ENCODE measurements around the gene TIGAR.

Gene TIGAR

DNA sequence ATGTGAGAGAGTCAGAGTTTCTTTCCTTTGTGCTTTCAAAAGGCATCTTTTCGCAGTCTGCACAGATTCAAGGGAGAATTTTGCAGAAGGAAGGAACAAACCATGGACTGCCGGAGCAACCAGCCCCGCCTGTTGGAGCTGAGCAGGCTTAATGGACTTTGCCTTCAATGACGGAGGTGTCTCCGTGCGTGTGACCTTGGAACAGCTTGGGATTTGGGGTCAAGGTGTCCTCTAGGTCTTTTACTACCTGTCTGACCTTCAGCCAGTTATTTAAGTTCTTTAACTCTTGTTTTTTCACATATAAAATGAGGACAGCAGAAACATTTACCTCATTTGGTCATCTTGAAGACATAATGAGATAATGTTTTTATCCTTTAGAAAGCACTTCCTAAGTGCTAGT is 54.4 kb downstream of the TIGAR start:
- H3K36me3 Mint-ChIP-seq, result no peaks in the 10 kb centered on the region
- H3K27me3 Mint-ChIP-seq, result peaks cover 5% of the 10 kb centered on the region
- H3K27ac Mint-ChIP-seq, result no peak overlapping the region
- H3K9me3 Mint-ChIP-seq, result no peaks in the 10 kb centered on the region
- no peaks in the 10 kb centered on the region for H3K4me1 Mint-ChIP-seq
- H3K4me3 Mint-ChIP-seq, result no peak overlapping the region

DNA sequence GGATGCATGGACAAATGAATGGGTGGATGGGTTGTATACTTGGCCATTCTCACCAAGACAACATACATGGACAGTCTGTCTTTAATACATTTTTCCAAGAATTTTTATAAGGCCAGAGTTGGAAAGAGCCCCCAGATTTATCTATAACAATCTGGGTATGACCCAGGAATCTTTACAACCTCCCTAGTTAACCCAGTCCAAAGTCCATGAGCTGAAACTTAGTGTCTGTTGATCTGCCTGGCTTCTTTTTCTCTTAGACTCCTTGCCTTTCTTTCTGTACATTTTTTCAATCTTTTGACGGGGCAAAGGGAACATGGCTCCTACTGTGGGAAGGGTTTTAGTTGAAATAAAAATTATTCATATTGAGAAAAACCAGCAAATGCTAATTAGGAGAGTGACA is 57.8 kb downstream of the TIGAR start:
- Mint-ChIP-seq H3K4me3 (no peak overlapping the region), H3K9me3 (no peaks in the 10 kb centered on the region), H3K27ac (no peak overlapping the region), H3K27me3 (peaks cover 7% of the 10 kb centered on the region), H3K4me1 (no peaks in the 10 kb centered on the region), H3K36me3 (no peaks in the 10 kb centered on the region)

DNA sequence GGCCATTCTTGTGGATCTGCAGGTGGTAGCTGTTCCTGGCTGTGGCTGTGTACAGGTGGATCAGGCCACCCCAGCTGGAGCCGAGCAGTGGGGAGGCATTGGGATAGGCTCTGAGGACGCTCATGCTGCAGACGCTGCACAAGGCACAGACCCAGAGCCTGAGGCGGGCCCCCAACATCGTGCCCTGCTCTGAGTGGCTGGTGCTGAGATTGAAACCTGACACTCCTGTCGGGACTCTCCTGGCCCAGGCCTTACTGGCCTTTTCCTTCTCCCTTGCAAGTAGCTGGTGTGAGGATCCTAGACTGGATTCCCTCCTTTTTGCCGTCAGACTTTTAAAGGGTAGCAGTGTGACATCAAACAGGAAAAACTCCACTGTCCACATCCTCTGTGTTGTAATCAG is 58.4 kb downstream of the TIGAR start, which contains the start of gene FGF23:
Gene FGF23, minus strand, starts transcription at position 308 of the 400 bp plus-strand sequence. Its CDS starts 130 bp downstream, at position 178.
- no peak within 1 kb of the TSS for H3K4me3 Mint-ChIP-seq
- H3K36me3 Mint-ChIP-seq, result no peaks in the 10 kb centered on the region
- no peak within 1 kb of the TSS for H3K27ac Mint-ChIP-seq
- H3K4me1 Mint-ChIP-seq, result no peaks in the 10 kb centered on the region
- no peaks in the 10 kb centered on the region for H3K9me3 Mint-ChIP-seq
- H3K27me3 Mint-ChIP-seq, result peaks cover 6% of the 10 kb centered on the region

DNA sequence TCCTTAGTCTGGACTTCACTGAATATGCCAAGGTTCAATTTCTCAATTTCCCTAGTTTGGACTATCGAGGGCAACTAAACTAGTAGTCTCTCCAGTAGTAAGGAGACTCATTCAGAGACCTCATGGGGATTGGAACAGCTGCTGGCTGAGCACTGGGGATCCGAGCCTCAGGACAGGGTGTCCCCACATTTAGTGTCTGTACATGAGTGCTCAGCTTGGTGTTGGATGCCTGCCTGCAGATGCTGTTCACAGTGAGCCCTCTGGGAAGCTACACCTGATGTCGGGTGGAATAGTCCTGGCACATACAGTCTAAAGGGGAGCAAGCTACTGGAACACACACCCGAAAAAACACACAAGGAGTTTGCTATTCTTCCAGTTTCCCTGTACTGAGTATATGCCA is 59.3 kb downstream of the TIGAR start:
- no peak overlapping the region for H3K27ac Mint-ChIP-seq
- no peaks in the 10 kb centered on the region for H3K9me3 Mint-ChIP-seq
- no peaks in the 10 kb centered on the region for H3K36me3 Mint-ChIP-seq
- H3K4me1 Mint-ChIP-seq, result no peaks in the 10 kb centered on the region
- peaks cover 6% of the 10 kb centered on the region for H3K27me3 Mint-ChIP-seq
- no peak overlapping the region for H3K4me3 Mint-ChIP-seq

DNA sequence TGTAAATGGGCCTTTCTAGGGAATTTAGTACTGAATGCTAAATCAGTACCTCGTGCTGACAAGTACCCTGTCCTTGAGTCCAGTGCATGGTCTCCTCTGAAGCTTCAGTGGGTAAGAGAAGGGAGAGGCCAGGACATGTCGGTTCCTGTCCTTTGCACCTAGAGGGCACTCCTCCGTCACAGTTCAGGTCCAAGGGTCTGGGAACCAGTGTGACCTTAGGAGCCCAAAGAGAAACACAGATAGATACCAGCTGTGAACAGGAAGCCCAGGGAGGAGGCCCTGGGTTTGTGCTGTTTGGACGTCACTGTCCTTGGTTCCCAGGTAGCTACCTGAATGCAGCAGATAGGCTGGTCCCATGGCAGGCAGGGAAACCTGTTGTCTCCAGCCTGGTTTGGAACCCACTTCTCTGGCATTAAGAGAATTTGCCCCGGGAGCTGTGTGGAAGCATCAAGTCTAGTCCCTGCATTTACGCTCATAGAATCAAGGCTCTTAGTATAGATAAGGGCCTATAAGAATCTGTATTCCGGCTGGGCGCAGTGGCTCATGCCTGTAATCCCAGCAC is 62.4 kb downstream of the TIGAR start:
- Mint-ChIP-seq H3K9me3 (no peaks in the 10 kb centered on the region), H3K4me3 (no peak overlapping the region), H3K36me3 (no peaks in the 10 kb centered on the region), H3K4me1 (no peaks in the 10 kb centered on the region), H3K27ac (no peak overlapping the region), H3K27me3 (peaks cover 6% of the 10 kb centered on the region)

DNA sequence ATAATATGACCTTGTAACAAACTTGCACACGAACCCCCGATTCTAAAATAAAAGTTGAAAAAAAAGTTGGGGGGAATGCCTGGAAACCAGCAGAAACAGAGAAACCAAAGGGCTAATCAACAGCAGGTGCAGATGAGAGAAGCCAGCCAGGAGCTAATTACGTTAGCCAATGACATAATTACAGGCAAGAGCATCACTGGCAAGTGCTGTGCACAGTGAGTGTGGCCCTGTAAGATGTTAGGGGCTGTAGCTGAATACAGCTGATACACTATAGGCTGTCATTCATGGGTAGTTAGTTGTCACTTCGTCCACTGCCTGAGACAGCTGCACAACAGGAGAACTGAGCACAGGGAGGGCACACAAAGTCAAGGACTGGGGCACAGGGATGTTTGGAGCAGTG is 65.8 kb downstream of the TIGAR start:
- Mint-ChIP-seq H3K4me1 (no peaks in the 10 kb centered on the region), H3K27ac (no peak overlapping the region), H3K36me3 (no peaks in the 10 kb centered on the region), H3K27me3 (peaks cover 2% of the 10 kb centered on the region), H3K9me3 (no peaks in the 10 kb centered on the region), H3K4me3 (no peak overlapping the region)

DNA sequence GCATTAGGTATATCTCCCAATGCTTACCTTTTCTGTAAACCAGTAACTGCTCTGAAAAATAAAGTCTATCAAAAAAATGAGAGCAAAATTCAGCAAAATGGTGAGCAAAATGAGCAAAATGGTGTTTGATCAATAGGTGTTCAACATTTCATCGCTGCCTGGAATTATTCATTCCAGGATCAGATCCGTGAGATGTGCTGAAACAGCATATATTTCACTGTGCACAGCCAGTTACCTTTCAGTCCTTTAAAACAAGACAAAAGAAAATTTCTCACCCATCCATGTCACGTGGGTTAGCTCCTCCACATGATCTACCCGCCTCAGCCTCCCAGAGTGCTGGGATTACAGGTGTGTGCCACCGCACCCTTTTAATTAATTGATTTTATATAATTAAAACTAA is 66.6 kb downstream of the TIGAR start:
- Mint-ChIP-seq H3K27ac (no peak overlapping the region), H3K36me3 (no peaks in the 10 kb centered on the region), H3K9me3 (no peaks in the 10 kb centered on the region), H3K4me3 (no peak overlapping the region), H3K4me1 (no peaks in the 10 kb centered on the region), H3K27me3 (peaks cover 2% of the 10 kb centered on the region)

DNA sequence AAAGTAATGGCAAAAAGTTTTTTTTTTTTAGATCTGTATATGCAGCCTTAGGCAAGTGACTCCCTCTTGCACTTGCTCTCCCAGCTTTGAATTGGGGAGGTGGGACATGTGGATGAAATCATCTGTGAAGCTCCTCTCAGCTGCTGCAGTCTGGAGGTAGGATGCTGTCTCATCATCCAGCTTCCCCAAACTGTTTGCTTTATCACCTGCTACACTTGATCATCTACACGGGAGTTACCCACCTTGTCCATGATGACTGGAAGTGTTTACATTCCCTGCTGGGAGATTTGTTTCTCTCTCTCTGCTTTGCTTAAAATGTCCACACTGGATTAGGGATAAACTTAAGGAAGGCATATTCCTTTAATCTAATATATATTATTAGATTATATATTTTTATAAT is 67.0 kb downstream of the TIGAR start:
- peaks cover 4% of the 10 kb centered on the region for H3K27me3 Mint-ChIP-seq
- H3K4me3 Mint-ChIP-seq, result no peak overlapping the region
- H3K36me3 Mint-ChIP-seq, result no peaks in the 10 kb centered on the region
- no peaks in the 10 kb centered on the region for H3K9me3 Mint-ChIP-seq
- no peaks in the 10 kb centered on the region for H3K4me1 Mint-ChIP-seq
- H3K27ac Mint-ChIP-seq, result no peak overlapping the region

DNA sequence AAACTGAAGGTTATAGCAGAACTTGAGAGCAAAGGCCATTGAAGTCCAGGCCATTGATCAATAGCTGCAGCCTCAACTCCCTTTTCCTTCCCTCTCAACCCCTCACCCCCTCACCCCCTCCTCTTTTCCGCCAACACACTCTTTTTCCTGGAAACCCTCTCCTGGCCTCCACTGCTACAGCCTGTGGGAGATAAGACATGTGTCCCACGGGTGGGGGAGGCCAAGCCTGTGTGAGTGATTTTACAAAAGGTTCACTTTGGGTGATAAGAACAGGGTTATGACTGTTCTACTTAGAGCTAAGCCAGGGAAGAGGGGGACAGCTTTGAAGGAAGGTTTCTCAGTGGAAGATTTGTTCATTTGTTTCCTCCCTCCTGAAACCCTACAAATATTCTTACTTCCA is 67.6 kb downstream of the TIGAR start:
- Mint-ChIP-seq H3K36me3 (no peaks in the 10 kb centered on the region), H3K27ac (no peak overlapping the region), H3K4me1 (no peaks in the 10 kb centered on the region), H3K4me3 (no peak overlapping the region), H3K27me3 (peaks cover 7% of the 10 kb centered on the region), H3K9me3 (no peaks in the 10 kb centered on the region)

DNA sequence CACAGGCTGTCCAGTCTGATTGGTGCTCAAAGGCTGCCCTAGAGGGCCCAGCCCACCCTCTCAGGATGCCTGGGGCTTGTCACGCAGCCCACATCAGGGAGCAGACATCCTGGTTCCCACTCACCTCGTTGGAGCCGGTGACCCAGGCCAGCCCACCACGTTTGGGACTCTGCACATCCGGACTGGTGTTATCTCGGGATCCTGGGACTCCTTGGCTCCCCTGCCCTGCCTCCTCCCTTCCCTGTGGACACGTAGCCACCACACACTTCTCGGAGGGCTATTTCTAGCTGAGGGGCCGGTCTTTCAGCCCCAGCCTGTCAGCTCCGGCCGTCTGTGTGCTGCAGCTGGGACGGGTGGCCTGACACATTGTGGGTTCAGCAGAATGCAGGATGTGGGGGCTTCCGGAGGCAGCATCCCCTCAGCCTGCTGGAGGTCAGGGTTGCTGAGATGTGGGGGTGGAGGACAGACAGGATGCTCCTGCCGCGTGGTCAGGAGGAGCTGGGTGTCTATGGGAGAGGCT is 71.3 kb downstream of the TIGAR start:
- H3K9me3 Mint-ChIP-seq, result no peaks in the 10 kb centered on the region
- H3K4me3 Mint-ChIP-seq, result no peak overlapping the region
- H3K27ac Mint-ChIP-seq, result no peak overlapping the region
- H3K4me1 Mint-ChIP-seq, result no peaks in the 10 kb centered on the region
- H3K36me3 Mint-ChIP-seq, result no peaks in the 10 kb centered on the region
- peaks cover 19% of the 10 kb centered on the region for H3K27me3 Mint-ChIP-seq

DNA sequence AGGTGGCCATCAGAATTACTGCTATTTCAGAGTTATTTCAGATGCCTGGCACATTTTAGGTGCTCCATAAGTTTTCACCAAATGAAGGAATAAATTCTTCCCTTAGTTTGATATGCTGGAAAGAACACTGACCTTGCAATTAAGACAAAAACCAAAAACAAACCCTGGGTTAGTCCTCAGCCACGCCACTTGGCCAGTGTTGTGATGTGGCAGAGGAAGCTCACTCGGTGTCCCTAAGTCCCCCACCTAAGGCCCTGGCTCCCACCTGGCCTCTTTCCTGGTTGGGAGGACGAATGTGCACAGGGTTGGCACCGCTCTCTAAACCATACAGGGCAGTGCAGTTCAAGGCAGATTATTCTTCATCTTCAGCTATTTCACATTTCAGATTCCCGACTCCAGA is 72.2 kb downstream of the TIGAR start:
- H3K27me3 Mint-ChIP-seq, result peaks cover 19% of the 10 kb centered on the region
- no peaks in the 10 kb centered on the region for H3K36me3 Mint-ChIP-seq
- H3K4me3 Mint-ChIP-seq, result no peak overlapping the region

DNA sequence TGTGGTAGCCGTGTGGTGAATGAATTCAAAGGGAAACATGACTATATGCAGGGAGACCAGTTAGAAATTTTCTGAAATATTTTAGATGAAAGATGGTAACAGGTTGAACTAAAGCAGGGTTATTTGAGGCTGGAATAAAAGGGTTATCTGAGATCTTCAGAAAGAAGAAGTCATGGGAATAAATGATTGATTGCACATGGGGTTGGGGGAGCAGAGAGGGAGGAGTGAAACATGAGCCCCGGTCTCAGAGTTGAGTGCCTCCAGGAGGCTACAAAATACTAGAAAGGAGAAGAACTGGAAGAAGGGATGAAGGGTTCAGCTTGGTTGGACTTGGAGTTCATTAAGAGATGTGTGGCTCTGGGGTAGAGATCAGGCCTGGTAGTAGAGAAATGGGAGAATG is 74.8 kb downstream of the TIGAR start:
- Mint-ChIP-seq H3K27me3 (peaks cover 23% of the 10 kb centered on the region), H3K27ac (no peak overlapping the region), H3K36me3 (no peaks in the 10 kb centered on the region), H3K9me3 (no peaks in the 10 kb centered on the region), H3K4me1 (no peaks in the 10 kb centered on the region), H3K4me3 (no peak overlapping the region)

More for the DNA sequence above, 72.2 kb downstream of the TIGAR start:
- H3K9me3 Mint-ChIP-seq, result no peaks in the 10 kb centered on the region
- no peak overlapping the region for H3K27ac Mint-ChIP-seq
- no peaks in the 10 kb centered on the region for H3K4me1 Mint-ChIP-seq

DNA sequence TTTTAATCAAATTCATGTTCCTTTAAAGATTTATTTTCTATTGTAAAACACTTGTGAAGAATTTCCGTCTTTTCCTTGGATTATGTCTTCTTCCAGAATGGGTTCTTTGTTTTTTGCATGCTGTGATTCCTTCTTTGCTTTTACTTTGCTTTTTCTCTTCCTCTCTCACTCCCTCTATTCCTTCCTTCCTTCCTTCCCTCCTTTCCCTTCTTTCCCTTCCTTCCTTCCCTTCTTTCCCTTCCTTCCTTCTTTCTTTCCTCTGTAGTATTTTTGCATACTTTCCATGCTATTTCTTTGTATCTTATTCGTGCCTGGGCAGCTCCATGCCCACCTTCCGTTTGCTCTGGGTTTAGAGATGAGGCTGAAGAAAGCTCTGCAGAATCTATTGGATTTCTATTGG is 80.1 kb downstream of the TIGAR start:
- H3K27ac Mint-ChIP-seq, result no peak overlapping the region
- no peaks in the 10 kb centered on the region for H3K36me3 Mint-ChIP-seq
- H3K4me1 Mint-ChIP-seq, result no peaks in the 10 kb centered on the region
- H3K4me3 Mint-ChIP-seq, result no peak overlapping the region
- peaks cover 10% of the 10 kb centered on the region for H3K27me3 Mint-ChIP-seq
- no peaks in the 10 kb centered on the region for H3K9me3 Mint-ChIP-seq

DNA sequence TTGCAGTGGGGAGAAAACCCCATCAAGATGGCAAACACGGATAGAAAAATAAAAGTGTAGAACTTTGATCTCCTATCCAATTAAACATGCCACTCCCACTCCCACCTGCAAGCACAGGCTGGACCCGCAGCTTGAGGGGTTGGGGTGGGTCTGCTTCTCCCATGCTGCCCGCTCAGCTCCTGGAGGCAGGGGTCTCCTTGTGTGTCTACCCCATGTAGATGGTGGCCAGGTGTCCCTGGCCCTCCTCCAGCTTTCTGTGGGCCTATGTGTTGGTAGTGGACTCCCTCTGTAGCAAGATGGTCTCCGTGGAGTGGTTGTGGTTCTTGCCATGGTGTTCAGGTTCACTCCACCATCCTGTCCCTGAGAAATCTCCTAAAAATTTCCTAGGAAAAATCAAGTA is 82.0 kb downstream of the TIGAR start:
- Mint-ChIP-seq H3K27me3 (peaks cover 10% of the 10 kb centered on the region), H3K36me3 (no peaks in the 10 kb centered on the region), H3K27ac (no peak overlapping the region), H3K4me3 (no peak overlapping the region), H3K9me3 (no peaks in the 10 kb centered on the region), H3K4me1 (no peaks in the 10 kb centered on the region)

All from activated naive CD4-positive, alpha-beta T cell treated with anti-CD3 and anti-CD28 coated beads, Interleukin-2, amount 50 U/mL, for 24 hours (primary cell).